CD4-positive, alpha-beta T cell (primary cell): Measurements from ENCODE around the gene HELZ. TPM values are rescaled to one million over a fixed set of nuclear protein-coding genes. Genes with fewer than 3 reads are reported as not detected.

Experiments used
- ATAC-seq: fragments of 200-7000 bp; cut with Tn5 transposase; one replicate; pipeline ENCODE4 v1.10.0; 2022; ENCODE audit warnings: mild to moderate bottlenecking; ENCODE audit not compliant: poor library complexity
- CTCF ChIA-PET: fragments of 350-600 bp; sonication (Branson Sonifier 250); formaldehyde crosslinking; loops from one replicate; lab custom pipeline; 2021; ENCODE audit warnings: antibody characterized with exemption, inconsistent platforms; lab: Charles Lee
- POLR2A ChIA-PET: fragments of 350-600 bp; sonication (Branson Sonifier 250); formaldehyde crosslinking; loops from one replicate; lab custom pipeline; 2021; ENCODE audit warnings: antibody characterized with exemption, inconsistent platforms; lab: Charles Lee
- DNase-seq, 14 experiments: peaks; one replicate each; pipeline ENCODE4 v3.0.0-alpha.2; 2013 to 2020; ENCODE audit warnings: mixed read lengths in 2 of 14
- H3K27ac ChIP-seq, 2 donors: one replicate each; pipeline versions ENCODE4 v1.5.1 to v1.7.0; 2013; ENCODE audit warnings: low read length in 2 of 2, low read depth in 1 of 2, mild to moderate bottlenecking in 1 of 2
- H3K27me3 ChIP-seq, 2 experiments: 1 replicate in 1 of 2; 2 replicates in 1 of 2; pipeline versions ENCODE4 v1.6.1 to v1.7.0; 2013; ENCODE audit warnings: low read length in 2 of 2, control low read depth in 1 of 2, mild to moderate bottlenecking in 1 of 2, moderate library complexity in 1 of 2; ENCODE audit not compliant: insufficient read depth in 2 of 2, control insufficient read depth in 1 of 2
- H3K36me3 ChIP-seq: one replicate; pipeline ENCODE4 v1.6.1; 2013; ENCODE audit warnings: low read length, control low read depth; ENCODE audit not compliant: insufficient read depth
- H3K4me1 ChIP-seq: one replicate; pipeline ENCODE4 v1.6.1; 2013; ENCODE audit warnings: low read length, control low read depth; ENCODE audit not compliant: insufficient read depth
- H3K4me3 ChIP-seq: one replicate; pipeline ENCODE4 v1.5.1; 2013; ENCODE audit warnings: mild to moderate bottlenecking, low read length, moderate library complexity
- H3K9me3 ChIP-seq, 2 experiments: 1 replicate in 1 of 2; 2 replicates in 1 of 2; pipeline versions ENCODE4 v1.6.1 to v1.7.0; 2013; ENCODE audit warnings: low read length in 2 of 2, mild to moderate bottlenecking in 2 of 2, control low read depth in 1 of 2, moderate library complexity in 1 of 2; ENCODE audit not compliant: control insufficient read depth in 1 of 2, insufficient read depth in 1 of 2
- H3K27ac Mint-ChIP-seq: one replicate; pipeline ENCODE4 v1.8.0; 2020; ENCODE audit warnings: mixed read lengths
- H3K27me3 Mint-ChIP-seq: one replicate; pipeline ENCODE4 v1.8.0; 2021; ENCODE audit warnings: mixed read lengths
- H3K36me3 Mint-ChIP-seq: one replicate; pipeline ENCODE4 v1.8.0; 2021; ENCODE audit warnings: low read depth, mixed read lengths
- H3K4me1 Mint-ChIP-seq: one replicate; pipeline ENCODE4 v1.8.0; 2021; ENCODE audit warnings: low read depth, mixed read lengths
- H3K4me3 Mint-ChIP-seq: one replicate; pipeline ENCODE4 v1.8.0; 2020; ENCODE audit warnings: mild to moderate bottlenecking, mixed read lengths
- H3K9me3 Mint-ChIP-seq: one replicate; pipeline ENCODE4 v1.8.0; 2020; ENCODE audit warnings: mixed read lengths
- CTCF ChIP-seq: fragments of 200-600 bp; IDR thresholded peaks from one replicate; pipeline ENCODE4 v1.8.0; 2022; ENCODE audit warnings: antibody characterized with exemption, mild to moderate bottlenecking
- intact Hi-C, 2 experiments: fragments of 100-400 bp; cut with DNase I in 1 of 2; cut with micrococcal nuclease in 1 of 2; formaldehyde crosslinking; loops; one replicate each; pipeline versions ENCODE4 v1.15.1 to v1.9.0; 2023 to 2025; cut with DNase I, micrococcal nuclease
- total RNA-seq, 174 experiments: library from RNA in 2 of 174; stranded (reverse) in 2 of 174; gene quantifications; one replicate each; pipeline ENCODE4 v1.2.3 and lab custom pipeline; 2021 to 2026

HELZ gene
- total RNA-seq, 2 experiments from 2014 or later = 94.8 to 107 TPM

- intact Hi-C loops = no loop called here
- no peaks in the 10 kb centered on the region for H3K9me3 Mint-ChIP-seq
- peaks cover 5% of the 10 kb centered on the region for H3K4me1 Mint-ChIP-seq
- Histone ChIP-seq H3K27ac (no peak overlapping the region), H3K4me3 (no peak overlapping the region), H3K4me1 (no peaks in the 10 kb centered on the region), H3K36me3 (peaks cover 20% of the 10 kb centered on the region), H3K27me3 (no peaks in the 10 kb centered on the region), H3K9me3 (no peaks in the 10 kb centered on the region)
- POLR2A ChIA-PET = no interaction called here
- DNase-seq (no peak), ATAC-seq (no peak)
- H3K27ac Mint-ChIP-seq = no peak overlapping the region
- peaks cover 77% of the 10 kb centered on the region for H3K36me3 Mint-ChIP-seq
- TF ChIP-seq CTCF = no peak
- CTCF ChIA-PET = no interaction called here
- H3K4me3 Mint-ChIP-seq = no peak overlapping the region
- no peaks in the 10 kb centered on the region for H3K27me3 Mint-ChIP-seq
Measured at GRCh38 chr17:67181825-67182224, 63.2 kb downstream of the HELZ start.

DNA sequence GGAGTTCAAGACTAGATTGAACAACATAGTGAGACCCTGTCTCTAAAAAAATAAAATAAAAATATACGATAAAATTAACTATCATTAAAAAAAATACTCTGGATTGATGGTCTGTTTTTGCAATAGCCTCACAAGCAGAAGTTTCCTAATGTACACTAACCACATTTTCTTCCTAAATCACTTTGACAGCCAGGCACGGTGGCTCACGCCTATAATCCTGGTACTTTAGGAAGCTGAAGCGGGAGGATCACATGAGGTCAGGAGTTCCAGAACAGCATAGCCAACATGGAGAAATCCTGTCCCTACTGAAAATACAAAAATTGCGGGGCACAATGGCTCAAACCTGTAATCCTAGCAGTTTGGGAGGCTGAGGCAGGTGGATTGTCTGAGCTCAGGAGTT lies 64.7 kb downstream of the HELZ start:
- Mint-ChIP-seq H3K36me3 (peaks cover 78% of the 10 kb centered on the region), H3K4me1 (peaks cover 5% of the 10 kb centered on the region), H3K27ac (no peak overlapping the region), H3K4me3 (no peak overlapping the region), H3K9me3 (no peaks in the 10 kb centered on the region), H3K27me3 (no peaks in the 10 kb centered on the region)
- H3K4me1 ChIP-seq = no peaks in the 10 kb centered on the region
- CTCF ChIA-PET = interaction anchor here (0.7 to 1.1 kb wide), 2 partner anchors 15 to 23 kb away, joined by 3 to 4 read pairs; no protein-coding TSS in a partner anchor
- ATAC-seq (no peak), DNase-seq (no peak)
- intact Hi-C loops = no loop called here
- TF ChIP-seq CTCF = no peak
- peaks cover 30% of the 10 kb centered on the region for H3K36me3 ChIP-seq
- H3K9me3 ChIP-seq = no peaks in the 10 kb centered on the region
- H3K4me3 ChIP-seq = no peak overlapping the region
- no peaks in the 10 kb centered on the region for H3K27me3 ChIP-seq
- POLR2A ChIA-PET = interaction anchor here (0.6 kb wide), 1 partner anchor 8 kb away, joined by 3 read pairs; no protein-coding TSS in a partner anchor
- no peak overlapping the region for H3K27ac ChIP-seq

DNA sequence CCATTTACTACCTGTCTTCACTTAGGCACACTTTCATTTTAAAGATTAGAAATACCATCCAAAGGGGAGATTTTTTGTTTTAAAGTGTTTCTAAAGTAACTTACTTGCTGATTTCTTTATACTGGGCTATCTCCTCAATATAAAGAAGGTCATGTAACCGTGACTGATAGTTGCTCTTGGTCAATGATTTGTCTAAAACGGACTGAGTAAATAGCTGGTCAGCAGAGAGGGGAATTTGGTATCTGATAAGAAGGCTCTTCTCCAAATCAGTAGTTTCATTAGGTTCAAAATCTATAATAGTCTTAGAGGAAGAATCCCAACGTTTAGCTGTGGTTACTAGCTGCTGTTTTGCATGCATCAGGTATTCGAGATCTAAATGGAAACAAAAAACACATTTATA lies 66.4 kb downstream of the HELZ start:
- ATAC-seq = no peak
- Histone ChIP-seq H3K27ac (no peak overlapping the region), H3K4me1 (no peaks in the 10 kb centered on the region), H3K4me3 (no peak overlapping the region), H3K36me3 (peaks cover 28% of the 10 kb centered on the region), H3K9me3 (no peaks in the 10 kb centered on the region), H3K27me3 (no peaks in the 10 kb centered on the region)
- no peak overlapping the region for H3K4me3 Mint-ChIP-seq
- intact Hi-C loops = no loop called here
- POLR2A ChIA-PET = no interaction called here
- no peaks in the 10 kb centered on the region for H3K9me3 Mint-ChIP-seq
- peaks cover 5% of the 10 kb centered on the region for H3K4me1 Mint-ChIP-seq
- no peaks in the 10 kb centered on the region for H3K27me3 Mint-ChIP-seq
- TF ChIP-seq CTCF = no peak
- DNase-seq = no peak
- H3K27ac Mint-ChIP-seq = no peak overlapping the region
- CTCF ChIA-PET = interaction anchor here (1.6 kb wide), 1 partner anchor 9 kb away, joined by 3 read pairs; no protein-coding TSS in a partner anchor
- H3K36me3 Mint-ChIP-seq = peaks cover 84% of the 10 kb centered on the region
